GM18526 (cell line): ENCODE data around the gene DCST2.

Experiments used
- POLR2A ChIP-seq: IDR thresholded peaks from 3 replicates; pipeline ENCODE4 v1.6.1; 2011; ENCODE audit not compliant: insufficient read length; ENCODE audit errors: extremely low read depth

DCST2 gene

DNA sequence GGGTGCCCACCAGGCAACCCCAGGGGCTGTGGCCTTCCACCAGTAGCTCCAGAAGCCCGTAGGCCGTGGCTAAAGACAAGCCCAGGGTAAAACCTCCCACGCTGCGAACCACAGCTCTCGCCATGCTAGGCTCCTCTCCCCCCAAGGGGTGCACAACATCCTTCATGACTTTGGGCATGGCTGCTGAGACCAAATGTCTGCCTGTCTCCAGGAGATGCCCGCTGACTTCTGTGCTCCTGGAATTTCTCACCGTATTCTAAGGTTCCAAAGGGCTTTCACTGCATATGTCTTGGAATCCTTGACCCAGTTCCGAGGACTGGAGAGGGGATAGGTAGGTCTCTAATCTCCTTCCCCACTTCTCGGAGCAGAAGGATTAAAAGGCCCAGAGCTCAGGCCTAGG is at the start of gene DCST2, which contains the start of gene DCST1:
Gene DCST2, minus strand, starts transcription at position 258 of the 400 bp plus-strand sequence. Its CDS starts 80 bp downstream, at position 178.
Gene DCST1, plus strand, starts transcription at position 301 of the 400 bp plus-strand sequence. CDS start 213 bp downstream, outside the sequence.
- TF ChIP-seq POLR2A: no peak

DNA sequence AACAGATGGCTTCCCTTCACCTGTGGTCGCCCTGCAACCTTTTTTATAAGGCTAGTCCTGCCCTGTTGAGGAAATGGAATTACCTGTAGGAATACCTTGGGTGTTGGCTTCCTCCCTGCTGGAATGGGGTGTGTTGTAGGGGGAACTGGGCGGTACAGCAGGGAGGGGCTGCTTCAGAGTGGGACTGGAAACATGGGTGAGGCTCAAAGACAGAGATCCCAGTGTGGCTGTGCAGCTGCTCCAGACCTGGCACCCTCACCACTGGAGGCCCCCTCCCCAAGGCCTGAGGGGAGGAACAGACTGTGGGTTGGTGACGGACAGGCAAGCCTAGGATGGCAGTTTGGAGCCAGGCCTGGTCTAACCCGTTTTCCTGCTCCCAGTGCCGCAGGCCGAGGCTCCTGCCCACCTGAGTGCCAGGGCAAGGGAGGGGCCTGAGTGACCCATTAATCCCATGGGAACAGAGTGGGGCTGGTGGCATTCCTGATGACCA is 49.5 kb upstream of the DCST2 start:
- no peak for TF ChIP-seq POLR2A

DNA sequence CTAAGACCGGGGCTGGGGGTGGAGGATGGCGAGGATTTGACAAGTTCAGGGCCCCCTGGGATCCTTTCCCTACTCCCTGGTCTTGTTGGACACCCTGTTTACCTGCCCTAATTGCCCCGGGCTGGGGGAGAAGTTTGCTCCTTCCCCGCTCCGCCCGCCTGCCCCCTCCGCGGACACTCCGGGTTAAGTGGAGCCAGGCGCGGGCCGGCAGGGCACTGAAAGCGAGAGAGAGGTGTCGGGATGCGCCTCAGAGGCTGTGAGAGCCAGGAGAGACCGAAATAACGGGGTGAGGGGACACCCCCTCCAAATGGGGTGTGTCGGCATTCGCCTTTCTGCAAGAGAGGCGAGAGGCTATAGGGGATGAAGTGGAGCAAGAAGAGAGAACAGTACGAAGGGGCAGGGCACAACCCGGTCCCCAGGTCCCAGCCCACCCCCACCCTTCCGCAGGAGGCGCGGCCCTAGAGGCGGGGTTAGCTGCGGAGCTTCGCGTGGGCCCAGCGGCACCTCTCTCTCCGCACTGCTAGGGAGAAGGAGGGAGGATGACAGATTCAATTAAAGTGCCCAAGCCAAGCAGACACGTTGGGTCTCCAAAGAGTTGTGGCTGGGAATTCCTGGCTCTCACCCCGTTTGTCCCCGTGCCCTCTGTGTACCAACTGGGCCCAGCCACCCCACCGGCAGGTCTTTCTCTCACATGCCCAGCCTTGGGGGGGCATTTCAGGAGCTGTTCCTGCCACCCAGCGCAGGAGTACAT is 48.9 kb upstream of the DCST2 start:
- no peak for TF ChIP-seq POLR2A

DNA sequence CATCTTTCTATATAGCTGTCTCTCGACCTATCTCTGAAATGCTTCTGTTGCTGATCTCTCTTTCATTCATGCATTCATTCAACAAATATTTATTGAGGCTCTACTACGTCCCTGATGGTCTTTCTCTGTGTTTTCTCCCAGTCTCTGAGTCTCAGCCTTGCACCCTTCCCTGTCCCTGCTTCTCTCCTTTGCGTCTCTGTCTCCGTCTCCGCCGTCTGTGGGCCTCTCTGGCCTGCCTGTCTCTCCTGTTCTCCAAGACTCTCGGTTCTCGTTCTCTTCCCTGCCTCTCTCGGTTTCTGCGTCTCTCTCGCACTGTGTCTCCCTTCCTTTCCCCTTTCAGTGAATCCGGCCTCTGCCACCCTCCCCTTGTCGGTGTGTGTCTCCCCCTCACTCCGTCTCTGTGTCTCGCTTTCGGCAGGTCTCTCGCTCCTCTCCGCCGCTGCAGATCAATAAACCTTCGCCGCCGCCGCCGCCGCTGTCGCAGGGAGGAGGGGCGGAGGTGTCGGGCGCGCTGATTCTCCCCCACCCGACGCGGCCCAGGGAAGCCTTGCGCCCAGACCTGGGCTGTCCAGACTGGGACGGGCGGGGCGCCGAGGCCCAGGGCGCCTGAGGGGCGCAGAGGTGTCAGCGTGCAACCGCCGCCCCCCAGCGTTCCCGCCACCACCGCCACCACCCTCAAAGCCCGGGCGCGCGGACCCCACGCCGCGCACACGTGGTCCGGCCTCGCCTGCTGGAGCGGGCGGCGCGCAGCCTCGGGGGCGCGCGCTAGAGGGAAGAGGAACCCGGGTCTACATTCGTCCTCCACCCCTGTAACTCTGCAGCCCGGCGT is 48.1 kb upstream of the DCST2 start:
- no peak for TF ChIP-seq POLR2A

DNA sequence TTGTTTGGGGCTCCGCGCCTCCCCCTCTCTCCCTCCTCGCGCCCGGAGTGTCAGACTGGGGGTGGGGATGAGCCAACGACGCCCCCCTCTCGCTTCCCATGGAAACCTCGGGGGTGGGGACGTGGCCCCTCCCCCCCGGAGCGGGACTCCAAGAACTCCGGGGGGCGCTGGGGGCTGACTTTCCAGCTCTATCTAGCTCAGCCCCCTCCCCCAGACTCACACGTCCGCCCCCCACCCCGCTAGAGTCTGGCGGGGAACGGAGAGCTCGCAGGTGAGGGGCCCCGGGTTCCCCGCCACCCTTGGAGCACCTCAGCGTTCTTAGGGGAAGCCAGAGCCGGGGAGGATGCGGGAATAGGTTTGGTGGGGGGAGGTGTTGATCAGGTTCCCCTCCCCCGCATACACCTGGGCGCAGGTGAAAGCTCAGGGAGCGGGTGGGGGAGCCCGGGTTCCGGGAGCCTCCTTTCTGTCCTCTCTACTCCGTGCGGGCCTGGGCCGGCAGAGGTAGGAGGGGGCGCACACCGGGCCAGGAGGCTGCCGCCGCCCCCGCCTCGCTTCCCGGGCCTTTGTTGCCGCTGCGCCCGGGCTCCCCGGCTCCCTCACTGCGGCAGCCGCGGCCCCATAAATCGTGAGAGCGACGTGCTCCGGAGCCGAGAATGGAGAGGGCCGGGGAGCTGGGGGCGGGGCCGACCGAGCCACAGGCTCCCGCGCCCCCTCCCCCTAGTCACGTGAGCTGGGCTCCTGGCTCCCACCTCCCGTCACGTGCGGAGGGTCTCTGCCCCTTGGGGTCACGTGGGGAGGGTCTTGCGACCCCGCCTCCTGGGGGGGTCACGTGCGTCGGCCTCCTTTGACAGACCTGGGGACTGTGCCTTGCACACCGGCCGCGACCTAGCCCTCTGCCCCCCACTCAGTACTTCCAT is 47.0 kb upstream of the DCST2 start:
- no peak for TF ChIP-seq POLR2A

DNA sequence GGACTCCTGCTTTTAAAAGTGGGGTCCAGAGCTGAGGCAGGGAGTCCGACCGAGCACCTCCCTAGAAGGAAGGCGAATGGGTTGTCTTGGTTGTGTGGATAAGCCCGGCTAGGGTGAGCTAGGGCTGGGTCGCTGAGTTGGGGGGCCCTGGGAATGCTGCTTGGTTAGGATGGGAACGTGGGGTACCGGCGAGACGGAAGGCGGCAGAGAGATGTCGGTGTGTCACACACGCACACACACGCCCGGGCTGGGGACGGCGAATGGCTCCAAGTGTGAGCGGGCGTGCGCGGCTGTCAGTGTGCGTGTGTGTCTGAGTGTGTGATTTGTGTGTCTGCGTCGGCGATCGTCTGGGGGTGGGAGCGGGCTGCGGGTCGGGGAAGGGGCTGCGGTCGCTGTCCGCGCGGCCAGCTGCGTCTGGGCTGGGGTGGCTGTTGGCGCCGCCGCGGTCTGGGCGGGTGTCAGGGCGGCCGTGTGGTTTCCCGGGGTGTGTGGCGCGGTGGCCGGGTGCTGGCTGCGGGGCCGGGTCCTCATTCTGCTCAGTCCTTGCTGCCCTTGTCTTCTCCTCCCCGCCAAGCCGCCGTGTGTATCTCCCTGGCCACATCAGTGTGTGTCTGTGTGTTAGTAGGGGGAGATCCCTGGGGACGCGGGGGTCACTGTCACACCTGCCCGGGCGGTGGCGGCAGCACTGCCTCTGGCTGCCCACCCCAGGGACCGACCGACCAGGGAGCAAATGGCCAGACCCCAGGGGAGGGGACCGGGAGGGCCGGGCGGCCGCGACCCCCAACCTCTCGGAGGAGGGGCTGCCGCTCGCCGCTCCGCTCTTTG is 46.1 kb upstream of the DCST2 start:
- TF ChIP-seq POLR2A: no peak

DNA sequence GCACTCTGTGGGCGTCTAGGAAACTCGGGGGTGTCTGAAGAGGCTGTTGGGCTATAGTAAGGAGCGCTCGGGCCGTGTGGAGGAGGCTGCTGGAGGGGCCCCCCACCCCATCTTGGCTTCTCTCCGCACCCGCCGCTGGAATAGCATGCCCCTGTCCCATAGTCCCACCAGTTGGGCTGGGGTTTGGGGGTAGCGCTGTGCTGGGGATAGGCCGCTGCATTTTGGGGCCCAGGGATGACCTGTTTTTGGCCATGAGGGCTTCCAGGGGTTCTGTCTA is 45.6 kb upstream of the DCST2 start:
- no peak for TF ChIP-seq POLR2A

DNA sequence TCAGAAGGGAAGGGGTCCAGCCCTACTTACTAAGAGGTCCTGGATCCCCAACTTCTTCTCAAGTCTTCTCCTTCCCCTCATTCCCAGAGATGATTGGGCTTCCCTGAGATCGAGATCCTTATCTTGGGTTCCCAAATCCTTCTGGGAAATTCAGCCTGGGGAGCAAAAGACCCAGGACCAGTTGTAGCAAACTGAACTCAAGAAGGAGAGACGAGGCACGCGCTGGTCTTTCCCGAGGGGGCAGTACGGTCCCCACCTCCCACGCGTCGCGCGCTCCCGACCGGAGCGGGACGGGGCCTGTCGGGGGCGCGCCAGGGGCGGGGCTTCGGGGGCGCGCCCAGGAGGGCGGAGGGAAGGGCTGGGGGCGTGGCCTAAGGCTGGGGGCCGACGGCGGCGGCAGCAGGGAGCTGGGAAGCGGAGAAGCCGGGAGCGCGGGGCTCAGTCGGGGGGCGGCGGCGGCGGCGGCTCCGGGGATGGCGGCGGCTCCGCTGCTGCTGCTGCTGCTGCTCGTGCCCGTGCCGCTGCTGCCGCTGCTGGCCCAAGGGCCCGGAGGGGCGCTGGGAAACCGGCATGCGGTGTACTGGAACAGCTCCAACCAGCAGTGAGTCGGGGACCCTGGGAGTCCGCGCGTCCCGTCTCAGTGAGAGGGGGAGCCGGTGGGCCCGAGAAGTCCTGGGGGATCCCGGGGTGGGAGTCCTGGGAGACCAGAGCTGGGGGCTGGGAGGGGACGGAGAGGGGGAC is 45.1 kb upstream of the DCST2 start, which contains the start of gene EFNA3:
Gene EFNA3, plus strand, starts transcription at position 369 of the 741 bp plus-strand sequence. Its CDS starts 105 bp downstream, at position 474.
- TF ChIP-seq POLR2A: no peak

DNA sequence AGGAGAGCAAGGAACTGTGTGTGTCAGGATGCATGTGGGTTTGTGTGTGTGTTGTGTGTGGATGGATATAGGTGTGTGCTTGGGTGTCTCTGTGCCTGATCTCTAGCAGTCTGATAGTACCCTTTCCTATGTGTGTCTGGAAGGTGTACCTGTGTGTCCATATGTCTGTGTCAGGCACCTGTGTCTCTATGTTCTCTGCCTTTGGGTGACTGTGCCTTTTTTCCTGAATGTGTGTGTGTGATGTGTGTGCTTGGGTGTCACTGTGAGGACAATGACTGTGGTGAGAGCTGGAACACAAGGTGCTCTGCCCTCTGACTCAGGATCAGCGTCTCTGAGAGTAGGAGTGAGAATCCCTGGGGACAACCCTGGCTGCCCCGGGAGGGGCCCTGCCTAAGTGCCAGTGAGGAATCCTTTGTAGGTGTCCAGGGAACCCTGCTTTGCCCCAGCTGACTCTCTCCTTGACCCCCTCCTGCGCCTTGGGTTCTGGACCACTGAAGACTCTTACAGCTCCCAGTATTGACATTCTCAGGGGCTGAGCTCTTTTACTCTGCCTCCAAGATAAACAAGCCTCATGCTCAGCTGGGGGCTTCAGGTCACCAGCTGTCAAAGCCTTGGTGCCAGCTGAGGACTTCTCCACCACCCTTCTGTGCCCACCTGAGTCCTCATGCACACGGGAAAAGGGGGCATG is 44.3 kb upstream of the DCST2 start:
- no peak for TF ChIP-seq POLR2A

DNA sequence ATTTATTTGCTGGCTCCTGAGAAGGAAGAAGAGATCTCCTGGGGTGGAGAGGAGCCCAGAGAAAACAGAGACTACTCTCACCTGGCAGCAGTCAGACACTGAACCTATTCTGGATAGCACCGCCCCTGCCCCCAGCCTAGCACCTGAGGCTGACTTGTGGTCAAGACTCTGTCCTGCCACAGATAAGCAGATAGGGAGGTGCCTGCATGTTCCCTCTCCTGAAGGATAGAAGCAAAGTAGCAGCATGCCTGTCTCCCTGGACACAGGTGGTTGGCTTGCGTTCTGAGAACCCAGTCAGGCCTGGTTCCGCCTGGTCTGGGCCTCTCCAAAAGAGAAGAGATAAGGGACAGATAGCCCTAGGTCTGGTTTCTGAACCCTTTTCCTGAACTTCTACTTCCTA is 43.8 kb upstream of the DCST2 start:
- TF ChIP-seq POLR2A: no peak

DNA sequence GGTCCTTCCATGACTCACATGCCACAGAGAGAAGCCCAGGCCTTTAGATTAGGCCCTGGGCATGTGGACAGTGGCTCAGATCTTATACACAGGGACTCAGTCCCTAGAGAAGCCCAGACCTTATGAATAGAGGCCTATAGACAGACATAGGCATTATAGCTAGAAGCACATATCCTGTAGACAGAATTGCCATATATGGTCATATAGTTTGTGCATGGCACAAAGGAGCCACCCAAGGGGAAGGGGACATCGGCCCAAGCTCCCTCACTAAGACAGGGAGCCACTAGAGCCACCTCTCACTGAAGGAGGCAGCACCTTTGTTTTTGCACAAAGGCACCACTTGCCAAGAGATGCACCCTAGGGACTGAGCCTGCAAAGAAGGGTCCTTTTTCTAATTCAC is 42.8 kb upstream of the DCST2 start:
- no peak for TF ChIP-seq POLR2A

DNA sequence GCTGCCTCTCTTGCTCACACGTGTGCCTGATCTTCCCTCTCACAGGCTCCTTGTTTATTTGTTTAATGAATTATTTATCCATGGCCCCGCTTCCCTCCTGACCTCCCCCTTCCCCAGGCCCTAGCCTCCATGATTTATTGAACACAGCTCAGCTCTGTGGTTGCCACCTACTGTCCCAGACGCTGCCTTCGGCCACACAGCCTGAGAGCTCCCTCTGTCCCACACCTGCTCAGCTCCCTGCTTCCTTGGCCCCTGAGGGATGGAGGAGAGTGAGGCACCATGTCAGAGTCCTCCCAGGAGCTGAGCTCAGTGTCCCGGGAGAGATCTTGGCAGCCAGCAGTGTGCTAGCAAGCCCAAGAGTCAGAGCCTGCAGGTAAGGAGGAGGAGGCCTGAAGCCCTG is 42.0 kb upstream of the DCST2 start:
- no peak for TF ChIP-seq POLR2A

DNA sequence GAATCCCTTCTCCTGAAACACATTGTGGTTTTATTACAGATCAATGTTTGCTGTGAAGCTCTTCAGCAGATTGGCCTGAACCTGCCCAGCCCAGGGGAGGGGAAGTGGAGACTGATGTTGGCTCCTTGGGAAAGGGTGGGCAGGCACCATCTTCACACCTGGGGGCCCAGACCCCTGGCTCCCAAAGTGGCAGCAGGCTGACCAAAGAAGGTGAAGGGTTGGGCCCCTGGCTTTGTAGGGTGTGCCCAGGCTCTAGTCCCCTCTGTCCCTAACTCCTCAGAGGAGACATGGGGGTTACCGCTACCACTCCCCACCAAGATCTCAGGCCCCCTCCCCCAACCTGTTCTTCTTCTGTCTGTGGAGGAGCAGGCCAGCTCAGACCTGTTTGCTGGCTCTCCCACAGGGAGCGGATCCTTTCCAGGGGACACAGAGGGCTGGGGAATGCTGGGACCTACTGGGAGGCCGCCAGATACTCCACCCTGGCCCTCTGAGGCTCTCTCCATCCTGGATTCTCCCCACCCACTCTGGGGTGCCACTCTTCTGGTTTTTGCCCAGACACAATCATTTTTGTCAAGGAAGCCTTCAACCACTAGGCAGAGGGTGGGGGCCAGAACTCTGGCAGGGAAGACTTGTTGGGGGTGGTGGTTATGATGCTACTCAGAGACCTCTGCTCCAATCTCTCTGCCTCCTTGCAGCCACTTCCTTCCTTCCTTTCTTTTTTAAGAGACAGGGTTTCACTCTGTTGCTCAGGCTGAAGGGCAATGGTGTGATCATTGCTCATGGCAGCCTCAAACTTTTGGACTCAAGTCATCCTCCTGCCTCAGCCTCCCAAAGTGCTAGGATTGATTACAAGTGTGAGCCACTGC is 40.0 kb upstream of the DCST2 start:
- TF ChIP-seq POLR2A: no peak
